ENCODE data around the gene PDE6C. TPM values are rescaled to one million over a fixed set of nuclear protein-coding genes. Genes with fewer than 3 reads are reported as not detected.

PDE6C gene
- total and polyA plus RNA-seq, 2 of the 8 experiments (the other 6 are each of a cell fraction or from before 2014, with no cell fraction given) = not detected

- Histone ChIP-seq H4K8ac (ENCODE audit: extremely low read depth, insufficient read depth, low read length) (no peak overlapping the region), H3K23me2 (ENCODE audit: low read depth, low read length) (no peaks in the 10 kb centered on the region), H3K23ac (ENCODE audit: insufficient read length) (no peak overlapping the region), H2BK20ac (ENCODE audit: low read length) (no peak overlapping the region), H2BK120ac (replicated peaks; ENCODE audit: low read depth, low read length) (no peak overlapping the region), H3K79me1 (ENCODE audit: low read depth, low read length) (no peaks in the 10 kb centered on the region), H2BK15ac (ENCODE audit: low read length) (no peak overlapping the region), H3K79me2 (ENCODE audit: control insufficient read depth in 1 of 2, insufficient read depth in 2 of 2, low read length in 2 of 2) (no peaks in the 10 kb centered on the region), H4K5ac (ENCODE audit: insufficient read length, low read depth, low read length) (no peak overlapping the region), H2AFZ (ENCODE audit: low read length) (no peak overlapping the region), H2BK12ac (ENCODE audit: low read depth, low read length) (no peak overlapping the region), H3K4me2 (ENCODE audit: insufficient read depth in 1 of 2, low read depth in 2 of 2, low read length in 2 of 2) (no peak overlapping the region), H3K27me3 (replicated peaks in 1 of 4; ENCODE audit: control insufficient read depth in 3 of 4, extremely low read depth in 1 of 4, insufficient read depth in 3 of 4, low read length in 3 of 4) (no peaks in the 10 kb centered on the region), H3K4me1 (replicated peaks in 1 of 4; ENCODE audit: control insufficient read depth in 3 of 4, insufficient read depth in 4 of 4, low read length in 3 of 4) (no peaks in the 10 kb centered on the region), H3K9ac (replicated peaks in 1 of 4; ENCODE audit: extremely low read depth in 1 of 4, low read depth in 3 of 4, low read length in 3 of 4) (no peak overlapping the region), H2BK5ac (ENCODE audit: low read depth, low read length) (no peak overlapping the region), H3K56ac (replicated peaks; ENCODE audit: insufficient read length, low read depth, low read length) (no peak overlapping the region), H3K36me3 (ENCODE audit: control insufficient read depth in 2 of 4, insufficient read depth in 4 of 4, low read length in 3 of 4) (peaks cover 0 to 54% (median 12%) of the 10 kb centered on the region in 4 experiments; a peak in 5 of 8 replicates), H3K4me3 (ENCODE audit: extremely low read depth in 1 of 4, insufficient read depth in 2 of 4, low read depth in 3 of 4, low read length in 4 of 4) (no peak overlapping the region), H3K18ac (ENCODE audit: extremely low read depth, low read length) (no peak overlapping the region), H2AK5ac (ENCODE audit: low read depth, low read length) (no peak overlapping the region), H3K4ac (replicated peaks; ENCODE audit: insufficient read length, low read depth, low read length) (no peak overlapping the region), H3K14ac (ENCODE audit: insufficient read length) (no peak overlapping the region), H4K20me1 (replicated peaks in 1 of 2; ENCODE audit: control insufficient read depth in 1 of 2, insufficient read depth in 2 of 2, low read length in 2 of 2) (peaks cover 0 to 2% of the 10 kb centered on the region in 2 experiments), H3K27ac (ENCODE audit: low read depth, low read length) (no peak overlapping the region), H3K9me3 (ENCODE audit: insufficient read depth in 2 of 2, low read depth in 1 of 2, low read length in 1 of 2) (no peaks in the 10 kb centered on the region), H4K91ac (replicated peaks; ENCODE audit: insufficient read length, low read length) (no peak overlapping the region)
- WGBS, 2 experiments (ENCODE audit: extremely low coverage in 1 of 2, insufficient coverage in 1 of 2, insufficient read length in 1 of 2, insufficient replicate concordance in 2 of 2, low coverage in 1 of 2, low lambda C conversion rate in 2 of 2, missing lambda C conversion rate in 1 of 2) = 84% methylated on average over 2 of the region's 2 CpGs; no CpG with 5 or more reads in 1 of the 2 experiments
- CTCF ChIA-PET (ENCODE audit: partially characterized antibody) = no interaction called here
- FAIRE-seq (no peak), DNase-seq (ENCODE audit: low read depth in 1 of 2, low spot score in 2 of 2) (no peak)
- POLR2A ChIA-PET (ENCODE audit: partially characterized antibody) = interaction anchor here (1.0 kb wide), 1 partner anchor 22 kb away, joined by 3 read pairs; no protein-coding TSS in a partner anchor
- TF ChIP-seq CBX5 (IDR thresholded peaks at IDR 0.05; ENCODE audit: low read depth, low read length) (no peak), RXRA (IDR thresholded peaks at IDR 0.05; ENCODE audit: insufficient read depth, low read depth, low read length) (no peak), EP300 (IDR thresholded peaks at IDR 0.05; ENCODE audit: borderline replicate concordance in 1 of 2, low read depth in 2 of 2, low read length in 2 of 2) (no peak), HDAC2 (IDR thresholded peaks at IDR 0.05; ENCODE audit: borderline replicate concordance in 1 of 2, low read depth in 2 of 2, low read length in 2 of 2) (no peak), RAD21 (IDR thresholded peaks at IDR 0.05 in 1 of 2, conservative IDR thresholded peaks at IDR 0.05 in 1 of 2; ENCODE audit: low read depth in 2 of 2, low read length in 2 of 2) (no peak), RFX5 (IDR thresholded peaks at IDR 0.05; ENCODE audit: borderline replicate concordance, low read depth, low read length) (no peak), TEAD4 (IDR thresholded peaks at IDR 0.05; ENCODE audit: low read depth, low read length) (no peak), EZH2 (IDR thresholded peaks at IDR 0.05; ENCODE audit: low read depth, low read length, severe bottlenecking) (no peak), POU5F1 (IDR thresholded peaks at IDR 0.05; ENCODE audit: low read depth, low read length) (no peak), E2F6 (IDR thresholded peaks at IDR 0.05) (no peak), TAF7 (optimal IDR thresholded peaks at IDR 0.05; ENCODE audit: borderline replicate concordance, low read depth, low read length) (no peak), SIRT6 (IDR thresholded peaks at IDR 0.05; ENCODE audit: low read length) (no peak), BRCA1 (IDR thresholded peaks at IDR 0.05; ENCODE audit: low read depth, low read length) (no peak)
These were observed 60.6 kb downstream of the PDE6C start for GRCh38 chr10:93672890-93673289.

Data from H1 (cell line).